ENCODE data around the gene NXN.
"Not testable (repeated sequence)": the region's sequence is repeated elsewhere in the genome, so short reads cannot be mapped to it uniquely, and the experiment has no call there.

The NXN gene

DNA sequence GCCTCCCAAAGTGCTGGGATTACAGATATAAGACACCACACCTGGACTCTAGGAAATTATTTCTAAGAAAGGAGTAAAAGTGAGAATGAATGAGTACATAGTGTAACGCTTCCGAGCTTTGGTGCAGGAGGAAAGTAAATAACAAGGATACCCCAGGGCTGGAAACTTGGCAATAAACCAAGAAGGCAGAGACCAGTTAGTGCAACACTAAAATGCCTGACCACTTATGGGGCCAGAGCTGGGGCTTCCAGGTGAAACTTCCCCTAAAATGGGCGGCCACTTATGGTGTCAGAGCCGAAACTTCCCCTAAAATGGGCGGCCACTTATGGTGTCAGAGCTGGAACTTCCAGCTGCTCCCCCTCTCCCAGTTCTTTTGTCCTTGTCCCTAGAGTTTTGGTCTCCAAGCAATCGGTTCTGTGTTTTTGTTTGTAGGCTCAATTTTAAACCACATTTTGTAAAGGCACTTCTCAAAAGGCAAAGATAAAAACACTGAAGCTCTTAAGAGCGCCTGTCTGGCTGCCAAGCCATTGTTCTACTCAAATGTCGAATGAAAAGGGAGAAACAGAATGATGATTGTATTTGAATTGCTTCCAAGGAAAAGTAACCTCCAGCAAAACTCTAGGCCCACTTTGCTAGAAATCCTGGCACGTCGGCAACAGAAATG is 63.9 kb downstream of the NXN start:
- no peak for DNase-seq

DNA sequence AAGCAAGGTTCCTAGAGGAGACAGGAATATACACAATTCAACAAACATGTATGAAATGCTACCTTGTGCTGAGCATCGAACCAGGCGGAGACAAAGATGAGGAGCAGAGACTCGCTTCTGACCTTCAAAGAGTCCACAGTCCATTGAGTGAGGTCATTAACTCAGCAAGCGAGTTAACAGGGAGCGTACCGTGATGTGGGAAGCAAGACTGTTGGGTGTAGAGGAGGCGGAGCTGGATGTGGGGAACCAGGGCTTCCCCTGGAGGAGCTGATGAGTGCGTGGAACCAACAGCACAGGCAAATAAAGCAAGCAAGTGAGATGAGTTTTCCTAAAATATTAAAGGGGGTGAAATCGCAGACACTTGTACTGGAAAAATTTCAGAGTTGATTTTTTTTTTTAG is 65.0 kb downstream of the NXN start:
- no peak for DNase-seq

DNA sequence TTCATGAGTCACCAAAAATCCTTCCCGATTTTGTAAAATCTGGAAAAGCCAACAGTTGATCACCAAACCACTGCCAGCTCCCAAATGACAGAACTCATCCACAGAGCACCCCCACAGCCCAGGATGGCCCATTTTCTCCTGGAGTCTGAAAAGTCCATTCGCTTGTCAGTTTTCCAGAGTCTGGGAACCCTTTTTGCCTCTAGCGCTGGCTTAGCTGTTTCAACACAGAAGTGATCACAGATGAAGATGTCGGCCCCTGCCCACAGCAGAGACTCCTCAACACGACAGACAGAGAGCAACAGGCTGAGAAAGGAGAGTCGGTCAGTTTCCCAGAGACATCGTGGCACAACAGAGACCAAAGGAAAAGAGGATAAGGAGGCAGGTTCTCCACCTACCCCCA is 66.4 kb downstream of the NXN start:
- DNase-seq, result no peak

DNA sequence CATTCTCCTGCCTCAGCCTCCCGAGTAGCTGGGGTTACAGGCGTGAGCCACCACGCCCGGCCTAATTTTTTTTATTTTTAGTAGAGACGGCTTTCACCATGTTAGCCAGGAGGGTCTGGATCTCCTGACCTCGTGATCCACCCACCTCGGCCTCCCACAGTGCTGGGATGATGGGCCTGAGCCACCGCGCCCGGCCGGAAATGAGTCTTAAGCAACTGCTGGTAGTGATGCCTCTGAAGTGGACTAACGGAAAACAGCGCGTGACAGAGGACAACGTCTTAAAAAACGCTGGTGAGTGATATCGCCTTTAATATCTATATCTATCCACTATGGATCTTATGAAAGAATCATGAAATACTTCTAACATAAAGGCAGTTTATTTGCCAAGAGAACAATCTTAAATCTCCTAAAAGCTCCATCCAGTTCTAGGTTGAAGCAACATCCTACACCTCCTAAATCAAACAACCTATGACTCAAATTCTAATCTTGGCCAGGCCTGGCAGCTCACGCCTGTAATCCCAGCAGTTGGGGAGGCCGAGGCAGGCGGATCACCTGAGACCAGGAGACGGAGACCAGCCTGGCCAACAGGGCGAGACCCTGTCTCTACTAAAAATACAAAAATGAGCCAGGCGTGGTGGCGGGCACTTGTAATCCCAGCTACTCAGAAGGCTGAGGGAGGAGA is 69.8 kb downstream of the NXN start:
- DNase-seq, result no peak

DNA sequence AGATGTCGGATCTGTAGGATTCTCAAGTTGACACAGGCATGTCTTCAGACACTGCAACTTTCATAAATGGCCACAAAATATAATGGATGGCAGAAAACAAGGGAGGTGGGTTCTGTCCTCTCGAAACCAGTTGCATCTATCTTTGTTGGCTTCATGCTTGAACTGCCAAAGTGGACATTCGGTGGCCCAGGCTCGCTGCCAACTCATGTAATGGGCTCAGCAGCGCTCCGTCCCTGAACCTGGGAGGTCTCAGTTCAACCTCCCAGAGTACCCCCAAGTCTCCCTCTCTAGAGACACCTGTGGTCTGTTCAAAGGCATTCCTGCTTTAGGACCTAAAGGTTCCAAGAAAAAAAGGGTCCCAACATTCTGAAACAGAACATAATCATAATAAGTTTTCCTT is 71.9 kb downstream of the NXN start:
- DNase-seq, result no peak

DNA sequence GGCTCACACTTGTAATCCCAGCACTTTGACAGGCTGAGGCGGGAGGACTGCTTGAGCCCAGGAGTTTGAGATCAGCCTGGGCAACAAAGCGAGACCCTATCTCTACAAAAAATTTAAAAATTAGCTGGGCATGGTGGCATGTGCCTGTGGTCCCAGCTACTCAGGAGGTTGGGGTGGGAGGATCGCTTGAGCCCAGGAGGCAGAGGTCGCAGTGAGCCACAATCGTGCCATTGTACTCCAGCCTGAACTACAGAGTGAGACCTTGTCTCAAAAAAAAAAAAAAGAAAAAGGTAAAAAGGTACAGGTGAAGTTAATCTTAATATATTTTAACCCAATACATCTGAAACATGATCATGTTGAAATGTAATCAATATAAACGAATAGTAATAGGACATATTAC is 73.9 kb downstream of the NXN start:
- not testable (repeated sequence) for DNase-seq

DNA sequence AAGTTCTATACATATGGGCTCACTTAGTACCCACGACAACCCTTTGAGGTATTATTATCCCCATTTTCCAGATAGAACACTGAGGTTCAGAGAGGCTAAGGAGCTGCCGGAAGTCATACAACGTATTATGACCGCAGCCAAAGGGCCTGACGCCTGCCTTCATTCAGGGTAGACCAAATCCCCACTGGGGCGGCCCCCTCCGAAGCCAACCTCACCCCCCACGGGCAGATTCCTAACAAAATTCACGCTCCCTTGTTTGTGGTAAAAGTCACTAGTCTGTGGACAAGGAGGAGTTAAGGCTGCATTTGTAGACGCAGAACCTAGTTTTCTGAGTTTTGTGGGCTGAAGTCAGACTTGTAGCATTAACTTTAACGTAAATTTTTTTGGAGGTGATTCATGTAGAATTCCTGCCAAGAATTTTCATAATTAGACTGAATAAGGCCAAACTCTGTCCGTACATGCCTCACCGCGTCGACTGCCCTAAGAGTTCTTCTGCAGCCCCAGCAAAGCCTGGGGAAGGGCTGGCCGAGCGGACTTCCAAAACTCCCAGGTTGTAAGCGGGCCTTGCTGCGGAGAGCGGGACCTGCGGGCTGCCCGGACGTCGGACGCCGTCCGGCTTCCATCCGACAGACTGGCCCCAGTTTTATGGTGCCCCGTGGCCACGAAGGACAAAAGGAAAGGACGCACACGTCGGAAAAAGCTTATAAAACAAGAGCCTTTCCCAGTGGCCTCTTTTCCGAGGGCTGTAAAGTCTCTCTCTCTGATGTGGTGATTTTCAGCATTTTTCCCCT is 75.7 kb downstream of the NXN start:
- DNase-seq, result no peak

DNA sequence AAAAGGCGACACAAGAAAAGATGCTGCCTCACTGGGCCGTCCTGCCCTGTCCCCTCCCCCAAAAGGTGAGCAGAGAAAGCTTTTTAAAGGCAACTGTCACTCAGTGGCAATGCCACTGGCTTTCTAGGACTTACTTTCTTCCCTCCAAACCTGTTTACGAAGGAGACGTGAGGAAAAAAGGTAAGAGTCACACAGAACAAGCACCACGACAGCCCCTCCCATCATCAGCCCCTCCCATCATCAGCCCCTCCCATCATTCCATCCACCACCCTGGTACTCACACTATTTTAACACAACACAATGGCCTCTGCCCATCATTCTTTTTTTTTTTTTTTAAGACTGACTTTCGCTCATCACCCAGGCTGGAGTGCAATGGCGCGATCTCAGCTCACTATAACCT is 77.1 kb downstream of the NXN start:
- DNase-seq, result no peak

DNA sequence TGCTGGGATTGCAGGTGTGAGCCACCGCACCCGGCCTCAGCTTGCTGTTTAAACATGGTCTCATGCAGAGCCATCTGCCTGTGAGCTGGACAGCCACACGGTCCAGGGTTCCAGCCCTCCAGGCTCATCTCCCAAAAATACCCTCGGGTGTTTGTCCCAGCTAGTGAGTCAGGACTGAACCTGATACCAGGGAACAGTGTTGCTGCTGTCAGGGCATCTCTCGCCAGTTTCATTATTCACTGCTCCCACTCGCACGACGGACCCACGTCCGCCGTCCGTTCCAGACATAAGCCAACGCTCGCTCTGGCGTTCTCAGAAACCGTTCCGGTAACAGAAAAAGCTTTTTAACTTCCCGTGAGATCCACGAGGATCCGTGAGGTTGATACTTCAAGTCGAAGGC is 77.6 kb downstream of the NXN start:
- DNase-seq, result no peak

DNA sequence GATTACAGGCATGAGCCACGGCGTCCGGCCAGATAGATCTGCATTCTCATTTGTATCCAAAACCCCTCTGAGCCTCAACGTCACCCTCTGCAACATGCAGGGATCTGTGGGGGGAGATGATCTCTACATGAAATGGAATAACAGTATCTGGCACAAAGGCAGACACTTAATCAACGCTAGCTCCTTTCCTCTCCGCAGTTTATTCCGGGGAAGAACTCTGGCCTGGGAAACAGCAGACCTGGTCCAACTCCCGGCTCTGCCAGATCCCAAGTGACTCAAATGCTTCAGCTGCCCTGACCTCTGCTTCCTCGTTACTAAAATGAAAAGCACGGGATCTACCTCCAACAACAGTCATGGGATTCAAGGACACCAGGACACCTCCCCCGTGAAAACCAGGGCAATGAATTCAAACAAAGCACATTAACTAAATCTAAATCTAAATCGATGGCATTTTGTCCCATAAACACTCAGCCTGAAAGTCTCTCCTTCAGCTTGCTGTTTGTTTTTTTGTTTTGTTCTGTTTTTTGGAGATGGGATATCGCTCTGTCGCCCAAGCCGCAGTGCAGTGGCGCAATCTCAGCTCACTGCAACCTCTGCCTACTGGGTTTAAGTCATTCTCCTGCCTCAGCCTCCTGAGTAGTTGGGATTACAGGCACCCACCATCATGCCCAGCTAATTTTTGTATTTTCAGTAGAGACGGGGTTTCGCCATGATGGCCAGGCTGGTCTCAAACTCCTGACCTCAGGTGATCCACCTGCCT is 78.2 kb downstream of the NXN start:
- no peak for DNase-seq

DNA sequence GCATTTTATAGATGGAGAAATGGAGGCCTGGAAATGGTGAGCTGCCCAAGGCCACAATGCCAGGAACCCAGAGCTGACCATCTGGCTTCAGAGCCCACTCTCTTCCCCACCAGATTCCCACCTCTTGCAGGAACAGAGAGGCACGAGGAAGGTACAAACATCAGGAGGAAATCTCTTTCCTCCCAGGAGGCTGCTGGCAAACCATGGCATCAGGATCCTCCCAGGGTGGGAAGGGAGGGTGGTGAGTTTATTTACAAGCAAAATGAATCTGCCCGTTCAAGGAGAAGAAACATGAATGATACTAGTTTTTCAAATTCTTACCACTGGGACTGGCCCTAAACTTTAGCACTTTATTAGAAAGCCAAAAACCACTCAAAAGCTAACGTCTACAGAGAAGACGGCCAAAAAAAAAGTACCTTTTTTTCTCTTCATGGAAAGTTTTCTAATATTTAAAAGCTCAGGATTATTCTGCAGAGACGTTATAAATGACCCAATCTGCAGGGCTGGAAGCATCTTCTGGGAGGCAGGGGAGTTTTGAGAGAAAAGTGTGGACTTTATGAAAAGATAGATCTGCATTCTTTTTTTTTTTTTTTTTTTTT is 79.1 kb downstream of the NXN start:
- DNase-seq, result no peak

DNA sequence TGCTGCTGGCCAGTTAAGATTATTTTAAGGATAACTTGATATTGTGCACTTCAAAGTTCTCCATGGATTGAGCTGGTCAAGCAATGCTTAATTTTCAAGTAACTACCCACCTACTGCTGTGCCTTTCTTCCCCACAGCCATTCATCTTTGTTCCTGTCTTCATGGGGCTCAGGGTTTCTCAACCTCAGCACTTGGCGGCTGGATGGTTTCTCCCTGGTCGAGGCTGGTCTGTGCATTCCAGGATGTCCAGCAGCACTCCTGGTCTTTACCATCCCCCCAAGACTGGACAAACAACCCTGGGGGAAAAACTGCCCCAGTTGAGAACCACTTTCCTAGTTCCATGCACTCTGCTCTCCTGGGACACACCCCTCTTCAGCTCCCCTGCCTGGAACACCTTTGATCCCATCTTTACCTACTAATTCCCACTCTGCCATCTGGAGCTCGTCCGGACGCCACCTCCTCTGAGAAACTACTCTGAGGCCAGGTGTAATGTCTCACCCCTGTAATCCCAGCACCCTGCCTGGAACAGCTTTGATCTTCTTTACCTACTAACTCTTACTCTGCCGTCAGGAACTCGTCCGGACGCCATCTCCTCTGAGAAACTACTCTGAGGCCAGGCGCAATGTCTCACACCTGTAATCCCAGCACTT is 81.5 kb downstream of the NXN start:
- no peak for DNase-seq

DNA sequence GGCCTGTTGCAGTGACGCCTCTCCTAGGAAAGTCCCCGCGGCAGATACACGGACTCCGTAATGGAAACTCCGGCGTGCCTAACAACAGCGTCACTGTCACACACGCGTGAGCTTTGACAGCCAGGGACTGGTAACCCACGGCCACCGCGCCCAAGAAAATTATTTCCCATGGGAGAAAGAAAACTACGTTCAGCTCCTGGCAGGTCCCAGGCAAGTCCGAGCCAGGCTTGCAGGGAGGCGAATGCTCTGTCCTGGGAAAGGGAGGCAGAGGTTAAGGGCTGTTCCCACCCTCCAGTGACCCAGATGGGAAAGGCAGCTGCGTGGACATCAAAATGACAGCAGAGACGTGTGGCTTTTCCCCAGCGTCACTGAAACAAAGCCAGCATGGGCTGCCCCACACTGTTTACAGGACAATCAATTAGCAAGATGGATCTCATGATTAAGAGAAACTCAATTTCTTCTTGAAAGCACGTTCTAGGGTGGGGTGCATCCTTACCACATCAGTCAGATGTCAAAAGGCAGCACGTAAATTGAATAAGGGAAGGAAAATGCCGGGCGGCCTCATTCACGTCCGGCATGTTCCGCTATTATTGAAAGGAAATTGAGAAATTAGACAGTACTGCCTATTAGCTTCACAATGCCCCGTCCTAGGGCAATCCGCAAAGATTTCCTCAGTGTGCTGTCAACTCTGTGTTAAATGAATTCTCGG is 82.5 kb downstream of the NXN start:
- DNase-seq, result no peak

DNA sequence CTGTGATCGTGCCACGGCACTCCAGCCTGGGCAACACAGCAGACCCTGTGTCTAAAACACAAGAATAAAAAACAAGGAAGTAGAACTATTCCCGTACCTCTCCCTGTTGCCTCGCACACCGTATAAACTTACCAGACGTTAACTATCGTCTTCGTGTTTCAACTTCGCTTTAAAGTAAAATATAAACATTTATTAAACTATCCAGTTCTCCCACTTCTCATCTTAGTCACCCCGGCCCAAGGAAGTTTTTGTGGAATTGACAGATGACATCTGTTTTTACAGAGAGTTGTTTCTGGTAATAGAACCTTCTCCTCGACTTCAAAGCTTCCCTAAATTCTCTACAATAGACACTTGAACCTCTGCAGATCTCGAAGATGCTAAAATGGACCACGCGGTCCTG is 83.1 kb downstream of the NXN start:
- DNase-seq, result no peak

DNA sequence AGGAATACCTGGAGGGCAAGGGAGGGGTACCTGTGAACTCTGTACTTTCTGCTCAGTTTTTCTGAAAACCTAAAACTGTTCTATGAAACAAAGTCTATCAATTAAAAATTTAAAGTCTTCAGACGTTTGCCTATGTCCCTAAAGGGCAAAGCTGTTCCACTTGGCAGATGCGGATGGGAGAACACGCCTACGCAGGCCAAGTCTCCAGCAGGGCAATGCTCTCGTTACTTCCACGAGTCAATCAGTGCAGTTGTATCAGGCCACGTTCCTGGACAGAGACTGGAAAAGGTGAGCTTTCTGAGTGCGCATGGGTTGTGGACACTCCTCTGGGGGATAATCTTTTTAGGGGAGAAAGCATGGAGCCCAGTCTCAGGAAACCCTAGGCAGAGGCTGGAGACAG is 86.6 kb downstream of the NXN start:
- DNase-seq, result no peak

DNA sequence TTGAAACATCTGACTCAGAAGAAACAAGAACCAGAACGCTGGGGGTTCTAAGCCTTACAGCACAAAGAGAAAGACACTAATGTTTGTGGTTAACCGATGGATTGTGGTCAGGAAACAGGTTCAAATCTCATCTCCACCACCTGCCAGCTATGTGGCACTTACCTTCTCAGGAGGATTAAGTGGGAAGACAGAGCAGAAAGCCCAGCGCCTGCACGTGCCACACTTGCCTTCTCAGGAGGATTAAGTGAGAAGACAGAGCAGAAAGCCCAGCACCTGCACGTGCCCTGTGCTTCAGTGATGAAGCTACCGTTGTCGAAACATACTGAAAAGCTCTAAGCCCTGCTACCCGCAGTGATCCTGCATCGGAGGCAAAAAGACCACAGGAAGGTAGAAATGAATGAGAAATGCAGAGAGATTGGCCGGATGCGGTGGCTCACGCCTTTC is 90.6 kb downstream of the NXN start:
- DNase-seq, result peak; percentile 41 to 50

DNA sequence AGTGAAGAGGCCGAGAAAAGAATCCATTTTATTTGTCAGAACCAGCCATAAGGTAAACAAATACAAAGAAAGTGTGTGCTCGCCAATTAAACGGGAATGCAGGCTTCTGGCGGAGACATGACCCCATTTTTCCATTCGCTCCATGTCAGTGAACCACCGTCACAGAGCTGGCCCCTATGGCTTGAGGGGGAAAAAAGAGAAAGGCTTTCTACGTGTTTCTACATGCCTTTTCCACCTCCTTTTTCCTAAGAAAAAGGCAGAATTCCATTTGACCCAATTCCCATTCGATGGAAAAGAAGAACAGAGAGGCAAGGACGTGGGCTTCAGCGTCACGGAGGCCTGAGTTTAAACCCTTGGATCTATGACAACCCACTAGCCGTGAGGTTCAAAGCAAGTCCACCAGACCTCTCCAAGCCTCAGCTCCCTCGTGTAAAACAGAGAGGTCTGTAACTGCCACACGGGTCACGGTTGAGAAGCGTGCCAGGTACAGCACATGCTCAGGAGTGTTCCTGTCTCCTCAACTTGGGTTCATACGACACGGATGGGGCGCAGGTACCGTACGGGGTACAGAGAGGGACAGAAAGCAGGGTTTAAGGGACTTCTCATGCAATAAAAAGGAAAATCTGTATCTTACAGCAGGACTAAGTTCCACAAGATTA is 91.9 kb downstream of the NXN start:
- no peak for DNase-seq

DNA sequence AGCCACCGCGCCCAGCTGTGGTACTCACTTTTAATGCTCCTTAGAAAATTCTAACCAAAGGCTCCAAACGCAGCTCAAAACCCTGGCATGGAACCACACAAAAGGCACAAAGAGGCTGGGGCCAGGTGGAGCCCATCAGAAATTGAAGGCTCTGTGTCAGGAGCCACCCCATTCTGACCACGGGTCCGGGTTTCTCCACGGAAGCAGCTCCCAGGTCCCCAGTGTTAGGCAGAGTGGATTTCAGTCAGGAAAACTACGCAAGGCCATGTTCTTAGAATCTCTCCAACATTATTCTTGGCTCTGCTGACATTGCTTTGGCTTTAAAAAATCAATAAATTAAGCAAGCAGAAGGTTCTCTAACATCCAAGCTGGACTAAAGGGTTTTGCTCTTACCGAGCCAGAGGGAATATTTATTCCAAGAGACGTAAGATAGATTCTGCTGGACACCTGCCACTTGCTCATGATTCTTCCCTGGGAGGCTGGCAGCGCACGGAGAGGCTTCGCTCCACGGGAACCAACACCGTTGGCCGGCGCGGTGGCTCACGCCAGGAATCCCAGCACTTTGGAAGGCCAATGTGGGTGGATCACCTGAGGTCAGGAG is 93.5 kb downstream of the NXN start:
- no peak for DNase-seq

DNA sequence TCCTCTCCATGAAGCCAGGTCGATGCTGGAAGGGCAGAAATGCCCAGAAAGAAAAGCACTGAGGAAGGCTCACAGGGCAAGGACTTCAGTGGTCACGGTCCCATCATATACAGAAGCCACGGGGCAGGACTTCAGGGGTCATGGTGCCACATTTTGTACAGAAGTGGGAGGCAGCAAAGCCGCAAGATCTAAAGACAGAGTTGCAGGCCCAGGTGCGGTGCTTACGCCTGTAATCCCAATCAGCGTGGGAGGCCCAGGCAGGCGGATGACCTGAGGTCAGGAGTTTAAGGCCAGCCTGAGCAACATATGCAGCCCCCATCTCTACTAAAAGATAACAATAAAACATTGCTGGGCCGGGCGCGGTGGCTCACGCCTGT is 96.0 kb downstream of the NXN start:
- DNase-seq, result no peak

DNA sequence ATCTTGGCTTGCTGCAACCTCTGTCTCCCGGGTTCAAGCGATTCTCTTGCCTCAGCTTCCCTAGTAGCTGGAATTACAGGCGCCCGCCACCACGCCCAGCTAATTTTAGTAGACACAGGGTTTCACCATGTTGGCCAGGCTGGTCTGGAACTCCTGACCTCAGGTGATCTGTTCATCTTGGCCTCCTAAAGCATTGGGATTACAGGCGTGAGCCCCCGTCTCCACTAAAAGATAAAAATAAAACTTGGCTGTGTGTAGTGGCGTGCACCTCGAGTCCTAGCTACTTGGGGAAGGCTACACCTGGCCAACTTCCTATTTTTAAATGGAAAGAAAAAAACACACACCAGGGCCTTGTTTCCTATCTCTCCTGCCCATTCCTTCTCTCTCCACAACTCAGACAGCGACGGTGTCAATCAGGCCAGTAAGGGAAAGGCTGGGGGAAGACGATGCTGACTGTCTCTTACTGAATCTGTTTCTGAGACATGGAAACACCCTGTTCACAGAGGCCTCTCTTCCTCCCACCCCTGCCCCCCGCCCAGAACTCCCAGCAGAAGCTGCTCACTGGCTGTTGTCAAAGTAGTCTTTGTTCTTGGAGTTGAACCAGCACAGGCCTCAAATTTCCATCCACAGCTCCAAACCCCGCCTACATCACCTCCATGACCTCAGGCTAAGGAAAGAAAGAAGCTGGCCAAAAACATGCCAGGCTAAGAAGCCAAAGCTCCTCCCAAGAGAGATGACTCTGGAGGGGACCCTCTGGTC is 96.6 kb downstream of the NXN start:
- no peak for DNase-seq

All from activated T-cell treated with anti-CD3 and anti-CD28 coated beads, Interleukin-2, amount 50 U/mL, for 48 hours (primary cell).